HEK293T (cell line): Measurements from ENCODE around the gene CITED2.

Source experiments
- CTCF ChIA-PET: fragments of 350-600 bp; formaldehyde crosslinking; extraction: SDS; loops from one replicate; lab custom pipeline; 2021; ENCODE audit warnings: antibody characterized with exemption, inconsistent platforms; lab: Yijun Ruan, JAX
- POLR2A ChIA-PET: fragments of 350-600 bp; formaldehyde crosslinking; extraction: SDS; loops from one replicate; lab custom pipeline; 2020; ENCODE audit warnings: antibody characterized with exemption, inconsistent platforms; lab: Yijun Ruan, JAX
- DNase-seq: peaks from one replicate; pipeline ENCODE4 v3.0.0; 2012; ENCODE audit warnings: mixed read lengths; ENCODE audit errors: extremely low spot score
- ARNT ChIP-seq: fragments of 450-650 bp; IDR thresholded peaks from 2 replicates; pipeline ENCODE4 v1.6.1; 2017; ENCODE audit warnings: mild to moderate bottlenecking
- BHLHE40 ChIP-seq: fragments of 450-650 bp; IDR thresholded peaks from 2 replicates; pipeline ENCODE4 v1.6.1; 2016; ENCODE audit warnings: mild to moderate bottlenecking, moderate library complexity, borderline replicate concordance
- CTBP1 ChIP-seq: fragments of 450-650 bp; IDR thresholded peaks from 2 replicates; pipeline ENCODE4 v1.6.1; 2016; ENCODE audit warnings: borderline replicate concordance
- ELF4 ChIP-seq: fragments of 450-650 bp; IDR thresholded peaks from 2 replicates; pipeline ENCODE4 v1.6.1; 2017; ENCODE audit warnings: antibody characterized with exemption
- FOXA1 ChIP-seq: fragments of 450-650 bp; IDR thresholded peaks from 2 replicates; pipeline ENCODE4 v1.6.1; 2016; ENCODE audit warnings: mild to moderate bottlenecking
- FOXK2 ChIP-seq: fragments of 450-650 bp; IDR thresholded peaks from 2 replicates; pipeline ENCODE4 v1.6.1; 2016; ENCODE audit warnings: mild to moderate bottlenecking
- FOXM1 ChIP-seq: fragments of 450-650 bp; IDR thresholded peaks from 2 replicates; pipeline ENCODE4 v1.6.1; 2017; ENCODE audit warnings: mild to moderate bottlenecking, borderline replicate concordance
- HDGF ChIP-seq: fragments of 450-650 bp; IDR thresholded peaks from 2 replicates; pipeline ENCODE4 v1.6.1; 2017; ENCODE audit warnings: antibody characterized with exemption, borderline replicate concordance
- L3MBTL2 ChIP-seq: fragments of 450-650 bp; conservative IDR thresholded peaks from 2 replicates; pipeline ENCODE4 v1.6.1; 2016; ENCODE audit warnings: mild to moderate bottlenecking
- LEF1 ChIP-seq: fragments of 450-650 bp; IDR thresholded peaks from 2 replicates; pipeline ENCODE4 v1.6.1; 2017; ENCODE audit warnings: mild to moderate bottlenecking, borderline replicate concordance
- NFRKB ChIP-seq: fragments of 450-650 bp; IDR thresholded peaks from 2 replicates; pipeline ENCODE4 v1.6.1; 2016; ENCODE audit warnings: mild to moderate bottlenecking, moderate library complexity
- PKNOX1 ChIP-seq: fragments of 450-650 bp; IDR thresholded peaks from 2 replicates; pipeline ENCODE4 v1.6.1; 2016
- SP1 ChIP-seq: fragments of 450-650 bp; IDR thresholded peaks from 2 replicates; pipeline ENCODE4 v1.6.1; 2017
- SUZ12 ChIP-seq: fragments of 450-650 bp; IDR thresholded peaks from 2 replicates; pipeline ENCODE4 v1.6.1; 2016; ENCODE audit warnings: mild to moderate bottlenecking
- TARDBP ChIP-seq: fragments of 450-650 bp; IDR thresholded peaks from 2 replicates; pipeline ENCODE4 v1.6.1; 2016
- ZNF384 ChIP-seq: fragments of 450-650 bp; IDR thresholded peaks from 2 replicates; pipeline ENCODE4 v1.6.1; 2016

CITED2 gene

DNA sequence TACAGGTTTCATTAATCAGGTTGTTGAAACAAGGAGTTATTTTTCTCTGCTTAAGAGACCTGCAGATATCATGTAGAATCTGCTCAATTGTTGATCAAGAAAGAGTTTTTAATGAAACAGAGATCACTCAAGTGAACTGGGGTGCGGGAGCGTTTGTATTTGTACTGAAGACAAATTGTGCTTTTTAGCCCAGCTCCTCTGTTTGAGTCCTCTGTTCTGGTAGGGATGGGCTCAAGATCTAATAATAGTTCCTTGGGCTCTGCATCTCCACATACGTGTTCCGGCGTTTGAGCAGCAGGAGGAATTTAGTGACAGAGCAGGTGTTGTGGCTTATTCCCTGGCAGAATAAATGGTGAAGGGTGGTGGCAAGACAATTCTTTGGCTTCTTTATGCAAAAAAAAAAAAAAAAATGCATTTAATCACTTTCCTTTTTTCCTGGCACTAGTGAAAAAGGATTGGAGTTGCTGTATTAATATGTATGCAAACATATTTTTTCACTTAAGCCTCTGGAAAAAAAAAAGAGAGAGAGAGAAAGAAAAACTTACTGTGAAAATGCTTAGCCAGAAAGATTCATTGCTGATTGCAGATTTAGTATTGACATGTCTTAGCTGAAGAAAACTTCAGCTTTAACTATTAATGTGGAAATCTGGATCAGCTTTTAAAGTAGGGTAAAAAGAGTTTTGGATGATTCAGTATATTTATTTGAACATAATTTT lies 4.0 kb downstream of the CITED2 start:
- DNase-seq: no peak
- ChIA-PET POLR2A (interaction anchor here (0.6 to 1.6 kb wide), 5 partner anchors 151 to 549 kb away, joined by 3 to 4 read pairs (median 3); no protein-coding TSS in a partner anchor), CTCF (interaction anchor here (0.5 to 1.5 kb wide), 15 partner anchors 11 to 1551 kb away, joined by 3 to 6 read pairs (median 3); no protein-coding TSS in a partner anchor)
- TF ChIP-seq CTBP1: no peak
- TF ChIP-seq ZNF384: peak; percentile 59
- TF ChIP-seq FOXA1: no peak

GRCh38 chr6:139369568-139370282 lies 4.7 kb downstream of the CITED2 start:
- POLR2A ChIA-PET: interaction anchor here (0.6 to 1.6 kb wide), 5 partner anchors 150 to 630 kb away, joined by 3 to 4 read pairs (median 3); no protein-coding TSS in a partner anchor
- DNase-seq: peak; percentile 41

GRCh38 chr6:139369068-139369467 lies 5.4 kb downstream of the CITED2 start:
- POLR2A ChIA-PET: interaction anchor here (0.7 to 1.4 kb wide), 2 partner anchors 150 to 630 kb away, joined by 3 read pairs; no protein-coding TSS in a partner anchor
- CTCF ChIA-PET: interaction anchor here (0.6 to 1.5 kb wide), 12 partner anchors 12 to 1072 kb away, joined by 3 to 6 read pairs (median 4); no protein-coding TSS in a partner anchor
- TF ChIP-seq ARNT (no peak), TARDBP (no peak), CTBP1 (no peak), HDGF (no peak), L3MBTL2 (no peak), ZNF384 (no peak), SP1 (no peak)
- DNase-seq: no peak

More at GRCh38 chr6:139369568-139370282, 4.7 kb downstream of the CITED2 start:
- CTCF ChIA-PET: interaction anchor here (0.5 to 1.5 kb wide), 17 partner anchors 12 to 1552 kb away, joined by 3 to 6 read pairs (median 3); no protein-coding TSS in a partner anchor
- TF ChIP-seq TARDBP: no peak
- no peak for TF ChIP-seq BHLHE40
- TF ChIP-seq ELF4: no peak
- peak; percentile 87 for TF ChIP-seq PKNOX1
- TF ChIP-seq HDGF: no peak
- TF ChIP-seq ZNF384: no peak
- TF ChIP-seq FOXA1: no peak
- no peak for TF ChIP-seq NFRKB
- TF ChIP-seq CTBP1: peak; percentile 53; the same call in 1 of the 2 replicates
- no peak for TF ChIP-seq SP1
- no peak for TF ChIP-seq FOXK2
- TF ChIP-seq SUZ12: no peak
- TF ChIP-seq ARNT: no peak
- no peak for TF ChIP-seq L3MBTL2
- TF ChIP-seq FOXM1: no peak

DNA sequence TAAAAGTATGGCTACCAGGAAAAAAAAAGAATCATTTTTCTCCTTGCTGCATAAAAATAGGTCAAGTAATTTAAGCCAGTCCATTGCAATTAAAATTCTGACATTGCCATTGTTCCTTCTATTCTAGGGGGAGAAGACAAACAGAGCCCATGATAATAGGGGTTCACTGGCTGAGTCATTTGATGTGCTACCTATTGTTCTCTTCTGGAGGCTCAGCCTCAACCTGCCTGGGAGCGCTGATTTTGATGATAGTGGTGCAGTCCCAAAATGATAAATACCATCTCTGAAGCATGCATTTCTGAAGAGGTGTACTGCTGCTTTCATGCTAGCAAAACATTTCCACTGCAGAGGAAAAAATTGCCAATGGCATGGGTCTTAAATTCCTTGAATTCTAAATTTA lies 5.8 kb downstream of the CITED2 start:
- DNase-seq: no peak
- TF ChIP-seq SUZ12 (no peak), PKNOX1 (no peak), FOXA1 (no peak), NFRKB (no peak), CTBP1 (no peak), ARNT (no peak), FOXK2 (no peak), LEF1 (no peak), SP1 (no peak), L3MBTL2 (no peak), FOXM1 (no peak), ELF4 (no peak), ZNF384 (no peak), HDGF (no peak)
- ChIA-PET CTCF (no interaction called here), POLR2A (no interaction called here)

DNA sequence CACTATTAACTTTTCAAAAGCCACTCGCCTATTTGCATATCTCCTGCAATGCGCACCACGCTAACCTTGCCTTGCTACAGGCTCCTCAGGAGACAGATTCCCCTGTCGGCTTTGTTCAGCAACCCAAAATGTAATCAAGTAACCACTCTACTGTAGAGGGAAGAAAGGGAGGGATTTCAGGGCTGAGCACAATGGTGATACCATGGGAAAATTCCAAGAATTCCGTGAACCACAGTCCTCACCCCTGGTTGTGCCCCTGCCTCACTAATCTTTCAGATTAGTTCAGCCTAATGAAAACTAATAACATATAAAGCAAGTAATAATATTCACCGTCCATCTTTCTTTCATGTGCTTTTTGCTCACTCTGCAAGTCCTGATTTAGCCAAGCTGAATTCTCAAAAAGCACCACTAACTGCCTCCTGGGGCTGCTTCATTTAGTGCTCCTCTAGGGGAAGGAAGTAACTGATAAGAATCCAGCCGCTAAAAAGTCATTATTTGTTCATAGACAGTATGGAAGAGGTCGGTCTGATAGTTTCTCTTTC lies 6.6 kb downstream of the CITED2 start:
- TF ChIP-seq LEF1: no peak
- TF ChIP-seq BHLHE40: no peak
- TF ChIP-seq TARDBP: no peak
- TF ChIP-seq CTBP1: no peak
- DNase-seq: no peak
- POLR2A ChIA-PET: no interaction called here
- CTCF ChIA-PET: no interaction called here

DNA sequence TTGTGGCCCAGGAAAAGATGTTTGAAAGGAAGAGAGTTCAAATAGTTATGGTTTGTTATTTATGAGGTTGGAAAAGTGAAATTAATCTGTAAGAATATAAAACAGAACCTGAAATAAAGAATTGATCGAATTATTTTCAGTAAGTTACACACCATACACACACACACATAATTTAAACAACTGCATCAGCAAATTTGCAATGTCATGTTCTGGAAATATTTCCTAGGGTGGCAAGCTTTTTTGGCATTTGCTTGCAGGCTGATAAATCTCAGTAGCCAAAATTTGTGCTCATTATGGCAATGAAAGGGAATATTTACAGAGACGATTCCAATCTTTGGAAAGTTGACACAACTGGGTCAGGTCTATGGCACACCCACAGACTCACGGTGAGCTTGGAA lies 9.5 kb downstream of the CITED2 start:
- ChIA-PET POLR2A (interaction anchor here (0.7 kb wide), 1 partner anchor 145 kb away, joined by 5 read pairs; no protein-coding TSS in a partner anchor), CTCF (interaction anchor here (0.6 to 2.9 kb wide), 18 partner anchors 8 to 775 kb away, joined by 3 to 44 read pairs (median 3); partner anchors contain the start of gene CITED2)
- DNase-seq: no peak
- TF ChIP-seq FOXK2 (no peak), SUZ12 (no peak), NFRKB (no peak), LEF1 (no peak), ARNT (no peak), CTBP1 (no peak)
